ENCODE data around the gene GUCD1. TPM values are rescaled to one million over a fixed set of nuclear protein-coding genes. Genes with fewer than 3 reads are reported as not detected.

GUCD1 gene
- total and polyA plus RNA-seq, 2 of the 13 experiments (the other 11 are each of a cell fraction or from before 2014, with no cell fraction given), result 128 to 245 TPM

GRCh38 chr22:24504956-24505736 is 49.8 kb downstream of the GUCD1 start (continued):
- TF ChIP-seq PRDM15 (CRISPR knock-in tag; IDR thresholded peaks at IDR 0.05) (no peak), STAT6 (CRISPR knock-in tag; IDR thresholded peaks at IDR 0.05; ENCODE audit: borderline replicate concordance) (no peak), ZBTB25 (CRISPR knock-in tag; IDR thresholded peaks at IDR 0.05) (no peak), POGZ (CRISPR knock-in tag; IDR thresholded peaks at IDR 0.05) (no peak)
